Uterus (tissue), 4 donors: ENCODE measurements around the gene KLHL25. TPM values are rescaled to one million over a fixed set of nuclear protein-coding genes. Genes with fewer than 3 reads are reported as not detected.
A peak's percentile ranks its signal among the peaks of the same experiment; 100 is the strongest.

ENCODE experiments used
- DNase-seq, 2 donors: peaks; one replicate each; pipeline ENCODE4 v3.0.0-alpha.2; 2019 to 2020
- H3K27ac ChIP-seq, 2 donors: fragments of 200-600 bp; sonication (generic); 1 replicate in 1 of 2; 2 replicates in 1 of 2; pipeline ENCODE4 v1.5.1; 2016 to 2018
- H3K27me3 ChIP-seq, 2 donors: fragments of 200-600 bp; sonication (generic); one replicate each; pipeline ENCODE4 v1.5.1; 2018 to 2019; ENCODE audit warnings: control low read depth in 1 of 2
- H3K36me3 ChIP-seq, 2 donors: fragments of 200-600 bp; sonication (generic); one replicate each; pipeline ENCODE4 v1.5.1; 2019; ENCODE audit warnings: control low read depth in 1 of 2
- H3K4me1 ChIP-seq, 2 donors: fragments of 200-600 bp; sonication (generic); one replicate each; pipeline ENCODE4 v1.5.1; 2018 to 2019; ENCODE audit warnings: control low read depth in 1 of 2
- H3K4me3 ChIP-seq, 2 donors: fragments of 200-600 bp; sonication (generic); 1 replicate in 1 of 2; 2 replicates in 1 of 2; pipeline ENCODE4 v1.5.1; 2018 to 2019; ENCODE audit warnings: mild to moderate bottlenecking in 1 of 2
- H3K9me3 ChIP-seq, 2 donors: fragments of 200-600 bp; sonication (generic); one replicate each; pipeline ENCODE4 v1.5.1; 2019; ENCODE audit warnings: control low read depth in 1 of 2
- POLR2A ChIP-seq, 2 donors: fragments of 450-650 bp; IDR thresholded peaks; one replicate each; pipeline ENCODE4 v1.6.1; 2016; ENCODE audit warnings: antibody characterized with exemption in 2 of 2, mild to moderate bottlenecking in 1 of 2, moderate library complexity in 1 of 2
- intact Hi-C: fragments of 100-400 bp; cut with DNase I; formaldehyde crosslinking; loops from one replicate; pipeline ENCODE4 v1.15.1; 2023; ENCODE audit warnings: low total_unique reads
- total RNA-seq, 4 donors: library from RNA; depleted of rRNA in 3 of 4; stranded (reverse); fragments of >200 nt in 3 of 4; gene quantifications; one replicate each; pipeline versions ENCODE4 v1.1.0 to v1.2.4, GENCODE V29; 2014 to 2023
- TF ChIP-seq, protein P1 (sequence below), 4 experiments: fragments of 200-600 bp in 2 of 4; fragments of 450-650 bp in 2 of 4; sonication (generic) in 2 of 4; IDR thresholded peaks; one replicate each; pipeline ENCODE4 v1.5.1; 2016 to 2019; ENCODE audit warnings: antibody characterized with exemption in 4 of 4, mild to moderate bottlenecking in 2 of 4, moderate library complexity in 1 of 4
- donor health status: DM: yes; HTN: yes; CAD: no.

Gene KLHL25
- total RNA-seq, 4 donors from 2014 or later: 6.2 to 19.5 (median 11.9) TPM

DNA sequence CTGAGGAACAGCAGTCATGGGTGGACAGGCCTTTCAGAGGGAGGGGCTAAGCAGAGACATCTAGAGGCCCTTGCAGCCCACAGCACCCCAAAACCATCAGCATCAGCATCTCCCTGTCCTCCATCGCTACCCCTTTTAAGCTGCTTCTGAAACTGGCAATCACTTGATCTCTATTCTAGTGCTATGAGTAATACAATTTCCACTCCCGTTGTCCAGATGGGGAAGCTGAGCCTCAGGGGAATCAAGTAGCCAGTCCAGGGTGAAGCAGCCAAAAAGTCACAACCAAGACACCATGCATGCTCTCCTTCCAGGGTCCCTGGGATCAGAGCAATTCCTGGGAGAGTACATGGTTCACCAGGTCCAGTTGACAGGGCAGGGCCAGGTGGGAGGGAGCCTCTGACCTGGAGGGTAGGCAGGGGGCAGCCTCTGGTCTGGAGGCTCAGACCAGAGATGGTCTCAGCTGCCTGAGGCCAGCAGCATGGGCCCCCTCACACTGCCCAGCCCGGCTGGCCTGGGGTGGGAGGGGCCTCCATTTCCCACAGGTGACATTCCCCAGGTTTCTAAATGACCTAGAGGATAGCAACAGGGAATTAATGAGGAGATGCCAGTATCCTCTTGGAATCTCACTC is 30.0 kb downstream of the KLHL25 start:
- Histone ChIP-seq H3K36me3 (no peaks in the 10 kb centered on the region), H3K9me3 (no peaks in the 10 kb centered on the region), H3K27me3 (no peaks in the 10 kb centered on the region), H3K27ac (peak overlapping the region; percentile 4 to 5), H3K4me3 (no peak overlapping the region), H3K4me1 (no peaks in the 10 kb centered on the region)
- TF ChIP-seq, protein P1, sequence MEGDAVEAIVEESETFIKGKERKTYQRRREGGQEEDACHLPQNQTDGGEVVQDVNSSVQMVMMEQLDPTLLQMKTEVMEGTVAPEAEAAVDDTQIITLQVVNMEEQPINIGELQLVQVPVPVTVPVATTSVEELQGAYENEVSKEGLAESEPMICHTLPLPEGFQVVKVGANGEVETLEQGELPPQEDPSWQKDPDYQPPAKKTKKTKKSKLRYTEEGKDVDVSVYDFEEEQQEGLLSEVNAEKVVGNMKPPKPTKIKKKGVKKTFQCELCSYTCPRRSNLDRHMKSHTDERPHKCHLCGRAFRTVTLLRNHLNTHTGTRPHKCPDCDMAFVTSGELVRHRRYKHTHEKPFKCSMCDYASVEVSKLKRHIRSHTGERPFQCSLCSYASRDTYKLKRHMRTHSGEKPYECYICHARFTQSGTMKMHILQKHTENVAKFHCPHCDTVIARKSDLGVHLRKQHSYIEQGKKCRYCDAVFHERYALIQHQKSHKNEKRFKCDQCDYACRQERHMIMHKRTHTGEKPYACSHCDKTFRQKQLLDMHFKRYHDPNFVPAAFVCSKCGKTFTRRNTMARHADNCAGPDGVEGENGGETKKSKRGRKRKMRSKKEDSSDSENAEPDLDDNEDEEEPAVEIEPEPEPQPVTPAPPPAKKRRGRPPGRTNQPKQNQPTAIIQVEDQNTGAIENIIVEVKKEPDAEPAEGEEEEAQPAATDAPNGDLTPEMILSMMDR (IDR thresholded peaks at IDR 0.05): no peak
- no peak for TF ChIP-seq POLR2A (IDR thresholded peaks at IDR 0.05)
- intact Hi-C loops: no loop called here
- no peak for DNase-seq

DNA sequence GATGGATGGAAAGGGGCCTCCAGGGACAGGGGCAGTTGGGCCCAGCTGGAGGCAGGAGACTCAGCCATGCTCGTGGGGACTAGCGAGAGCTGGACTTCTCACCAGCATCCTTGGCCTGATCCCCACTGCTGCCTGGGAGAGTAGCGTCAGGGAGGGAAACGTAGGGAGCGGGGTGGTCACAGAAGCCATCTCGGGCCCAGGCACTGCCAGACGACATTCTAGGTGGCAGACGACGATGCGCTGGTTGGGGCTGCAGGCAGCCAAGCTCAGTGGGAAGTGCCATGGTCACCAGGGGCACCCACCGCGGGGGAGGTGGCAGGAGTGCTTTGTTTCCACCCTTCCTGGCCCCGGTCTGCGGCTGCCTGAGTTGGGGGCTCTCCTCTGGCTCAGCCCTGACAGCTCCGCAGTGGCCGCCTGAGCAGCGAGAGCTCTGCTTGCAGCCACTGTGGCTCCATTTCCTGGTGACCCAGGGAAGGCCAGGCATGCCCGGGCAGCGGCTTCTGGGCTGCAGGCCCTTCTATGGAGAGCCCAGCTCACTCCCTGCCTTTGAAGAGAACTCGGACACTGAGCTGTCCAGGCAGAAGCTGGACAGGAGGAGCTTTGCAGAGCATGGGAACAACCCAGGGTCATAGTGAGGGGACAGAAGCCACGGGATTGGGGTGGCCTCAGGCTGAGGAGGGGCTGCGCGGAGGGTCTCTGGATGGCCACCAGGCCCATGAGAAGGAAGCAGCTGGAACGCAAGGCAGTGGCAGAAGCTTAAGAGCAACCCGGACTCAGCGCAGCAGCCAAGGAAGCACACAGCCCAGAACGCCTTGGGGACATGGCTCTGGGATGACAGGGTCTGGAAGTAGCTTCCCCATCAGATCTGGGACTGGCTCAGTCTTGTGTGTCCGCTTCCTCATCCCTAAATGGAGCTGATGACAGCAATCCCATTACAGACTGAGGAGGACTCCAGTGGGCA is 30.8 kb downstream of the KLHL25 start:
- no peak for DNase-seq

DNA sequence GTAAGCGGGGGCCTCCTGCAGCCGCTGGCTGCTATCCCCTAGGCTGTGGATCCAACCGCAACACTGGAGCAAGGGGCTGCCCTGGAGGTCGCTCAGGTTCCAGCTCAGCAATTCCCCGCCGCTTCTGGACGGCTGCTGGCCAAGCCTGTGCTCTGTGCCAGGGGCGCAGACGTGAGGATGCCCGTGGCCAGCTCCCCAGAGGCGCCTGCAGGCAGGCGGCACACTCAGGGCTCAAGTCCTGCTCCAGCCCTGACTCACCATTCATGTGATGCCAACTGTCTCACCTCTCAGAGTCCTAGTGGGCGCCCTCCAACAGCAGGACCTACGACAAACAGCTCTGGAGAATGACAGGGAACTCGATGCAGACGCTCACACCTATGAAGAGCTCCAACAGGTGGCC is 31.6 kb downstream of the KLHL25 start:
- no peak for DNase-seq
- no peak for TF ChIP-seq POLR2A (IDR thresholded peaks at IDR 0.05)
- TF ChIP-seq, protein P1 (IDR thresholded peaks at IDR 0.05): no peak
- H3K27me3 ChIP-seq: no peaks in the 10 kb centered on the region
- no peaks in the 10 kb centered on the region for H3K9me3 ChIP-seq
- H3K36me3 ChIP-seq: no peaks in the 10 kb centered on the region
- intact Hi-C loops: no loop called here
- H3K4me1 ChIP-seq: no peaks in the 10 kb centered on the region
- no peak overlapping the region for H3K4me3 ChIP-seq
- H3K27ac ChIP-seq: no peak overlapping the region

More for the DNA sequence above, 30.8 kb downstream of the KLHL25 start:
- no peaks in the 10 kb centered on the region for H3K9me3 ChIP-seq
- H3K27ac ChIP-seq: peak overlapping the region; percentile 4 to 5
- no peaks in the 10 kb centered on the region for H3K36me3 ChIP-seq
- TF ChIP-seq, protein P1 (IDR thresholded peaks at IDR 0.05): no peak
- TF ChIP-seq POLR2A (IDR thresholded peaks at IDR 0.05): no peak
- H3K4me3 ChIP-seq: no peak overlapping the region
- H3K4me1 ChIP-seq: no peaks in the 10 kb centered on the region
- intact Hi-C loops: no loop called here
- no peaks in the 10 kb centered on the region for H3K27me3 ChIP-seq

DNA sequence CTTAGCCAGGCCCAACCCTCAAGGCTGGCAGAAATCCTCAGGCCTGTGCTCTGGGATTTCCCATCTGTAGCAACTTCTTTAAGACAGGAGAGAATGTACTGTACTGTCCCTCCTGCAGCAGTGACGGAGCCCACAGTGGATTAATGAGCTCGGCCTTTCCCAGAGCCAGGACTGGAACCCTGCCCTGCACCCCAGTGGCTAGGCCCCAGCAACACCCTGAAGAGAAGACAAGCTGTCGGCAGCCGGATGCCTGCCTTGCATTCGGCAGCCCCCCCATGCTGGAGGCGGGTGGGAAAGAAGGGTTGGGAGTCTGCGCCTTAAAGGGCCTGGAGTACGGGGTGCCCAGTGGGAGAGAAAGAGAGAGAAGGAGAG is 32.0 kb downstream of the KLHL25 start:
- Histone ChIP-seq H3K4me3 (no peak overlapping the region), H3K9me3 (no peaks in the 10 kb centered on the region), H3K4me1 (no peaks in the 10 kb centered on the region), H3K27me3 (no peaks in the 10 kb centered on the region), H3K36me3 (no peaks in the 10 kb centered on the region), H3K27ac (no peak overlapping the region)
- TF ChIP-seq, protein P1 (IDR thresholded peaks at IDR 0.05): no peak
- TF ChIP-seq POLR2A (IDR thresholded peaks at IDR 0.05): no peak
- DNase-seq: no peak
- intact Hi-C loops: no loop called here
